ENCODE results near the gene DNMT3A.
A peak's percentile ranks its signal among the peaks of the same experiment; 100 is the strongest.
"Not testable (repeated sequence)": the region's sequence is repeated elsewhere in the genome, so short reads cannot be mapped to it uniquely, and the experiment has no call there.

DNMT3A gene

GRCh38 chr2:25275575-25275965 lies 66.2 kb downstream of the DNMT3A start:
- TF ChIP-seq, protein P1, sequence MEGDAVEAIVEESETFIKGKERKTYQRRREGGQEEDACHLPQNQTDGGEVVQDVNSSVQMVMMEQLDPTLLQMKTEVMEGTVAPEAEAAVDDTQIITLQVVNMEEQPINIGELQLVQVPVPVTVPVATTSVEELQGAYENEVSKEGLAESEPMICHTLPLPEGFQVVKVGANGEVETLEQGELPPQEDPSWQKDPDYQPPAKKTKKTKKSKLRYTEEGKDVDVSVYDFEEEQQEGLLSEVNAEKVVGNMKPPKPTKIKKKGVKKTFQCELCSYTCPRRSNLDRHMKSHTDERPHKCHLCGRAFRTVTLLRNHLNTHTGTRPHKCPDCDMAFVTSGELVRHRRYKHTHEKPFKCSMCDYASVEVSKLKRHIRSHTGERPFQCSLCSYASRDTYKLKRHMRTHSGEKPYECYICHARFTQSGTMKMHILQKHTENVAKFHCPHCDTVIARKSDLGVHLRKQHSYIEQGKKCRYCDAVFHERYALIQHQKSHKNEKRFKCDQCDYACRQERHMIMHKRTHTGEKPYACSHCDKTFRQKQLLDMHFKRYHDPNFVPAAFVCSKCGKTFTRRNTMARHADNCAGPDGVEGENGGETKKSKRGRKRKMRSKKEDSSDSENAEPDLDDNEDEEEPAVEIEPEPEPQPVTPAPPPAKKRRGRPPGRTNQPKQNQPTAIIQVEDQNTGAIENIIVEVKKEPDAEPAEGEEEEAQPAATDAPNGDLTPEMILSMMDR (IDR thresholded peaks at IDR 0.05; ENCODE audit: low read depth, low read length): no peak
- DNase-seq (ENCODE audit: low read depth in 2 of 2): no peak
- H3K4me3 ChIP-seq (replicated peaks in 1 of 2; ENCODE audit: low read depth in 2 of 2, low read length in 2 of 2): no peak overlapping the region

- no peak overlapping the region for H3K4me3 ChIP-seq (replicated peaks in 1 of 2; ENCODE audit: low read depth in 2 of 2, low read length in 2 of 2)
- TF ChIP-seq, protein P1 (IDR thresholded peaks at IDR 0.05; ENCODE audit: low read depth, low read length): no peak
- DNase-seq (ENCODE audit: low read depth in 2 of 2): peak; percentile 10 to 45
Measured at GRCh38 chr2:25274868-25275574, 66.7 kb downstream of the DNMT3A start.

DNA sequence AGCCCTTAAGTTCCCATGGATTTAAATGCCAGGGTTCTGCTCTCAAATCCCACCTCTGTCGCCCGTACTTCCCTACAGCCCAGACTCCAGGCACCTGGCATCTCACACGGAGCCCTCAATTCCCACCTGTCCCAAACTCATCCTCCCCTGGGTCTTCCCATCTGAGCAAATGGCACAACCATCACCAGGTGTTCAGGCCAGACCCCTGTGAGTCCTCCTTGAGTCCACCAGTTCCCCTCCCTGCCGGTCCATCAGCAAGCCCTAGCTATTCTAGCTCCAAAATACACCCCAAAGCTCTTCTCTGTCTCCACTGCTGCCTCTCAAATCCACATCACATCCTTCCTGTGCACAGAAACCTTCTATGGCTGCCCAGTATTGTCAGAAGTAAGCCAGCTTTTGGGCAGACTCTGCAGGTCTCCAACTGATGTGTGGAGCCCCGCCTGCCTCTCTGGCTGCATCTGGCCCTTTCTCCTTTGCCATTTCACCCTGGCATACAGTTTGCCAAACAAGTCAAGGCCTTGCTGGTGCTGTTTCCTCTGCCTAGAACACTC lies 67.7 kb downstream of the DNMT3A start:
- H3K4me3 ChIP-seq (replicated peaks in 1 of 2; ENCODE audit: low read depth in 2 of 2, low read length in 2 of 2): no peak overlapping the region
- no peak for DNase-seq (ENCODE audit: low read depth in 2 of 2)
- TF ChIP-seq, protein P1 (IDR thresholded peaks at IDR 0.05; ENCODE audit: low read depth, low read length): no peak

DNA sequence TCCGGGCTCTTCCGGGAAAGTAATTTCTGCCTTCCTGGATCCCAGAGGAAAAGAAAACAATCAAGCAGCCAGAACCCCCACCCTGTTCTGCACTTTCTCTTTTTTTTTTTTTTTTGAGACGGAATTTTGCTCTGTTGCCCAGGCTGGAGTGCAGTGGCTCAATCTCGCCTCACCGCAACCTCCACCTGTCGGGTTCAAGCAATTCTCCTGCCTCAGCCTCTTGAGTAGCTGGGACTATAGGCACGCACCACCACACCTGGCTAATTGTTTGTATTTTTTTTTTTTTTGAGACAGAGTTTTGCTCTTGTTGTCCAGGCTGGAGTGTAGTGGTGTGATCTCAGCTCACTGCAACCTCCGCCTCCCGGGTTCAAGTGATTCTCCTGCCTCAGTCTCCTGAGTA lies 69.0 kb downstream of the DNMT3A start:
- not testable (repeated sequence) for DNase-seq (ENCODE audit: low read depth in 2 of 2)

GRCh38 chr2:25270061-25270460 lies 71.7 kb downstream of the DNMT3A start:
- TF ChIP-seq, protein P1 (IDR thresholded peaks at IDR 0.05; ENCODE audit: low read depth, low read length): no peak
- DNase-seq (ENCODE audit: low read depth in 2 of 2): no peak
- H3K4me3 ChIP-seq (replicated peaks in 1 of 2; ENCODE audit: low read depth in 2 of 2, low read length in 2 of 2): no peak overlapping the region

More for the DNA sequence above, 69.0 kb downstream of the DNMT3A start:
- not testable (repeated sequence) for H3K4me3 ChIP-seq (replicated peaks in 1 of 2; ENCODE audit: low read depth in 2 of 2, low read length in 2 of 2)

GRCh38 chr2:25269233-25269632 lies 72.5 kb downstream of the DNMT3A start:
- H3K4me3 ChIP-seq (replicated peaks in 1 of 2; ENCODE audit: low read depth in 2 of 2, low read length in 2 of 2): no peak overlapping the region

GRCh38 chr2:25268139-25268538 lies 73.6 kb downstream of the DNMT3A start:
- TF ChIP-seq, protein P1 (IDR thresholded peaks at IDR 0.05; ENCODE audit: low read depth, low read length): no peak
- no peak for DNase-seq (ENCODE audit: low read depth in 2 of 2)
- H3K4me3 ChIP-seq (replicated peaks in 1 of 2; ENCODE audit: low read depth in 2 of 2, low read length in 2 of 2): no peak overlapping the region

More at GRCh38 chr2:25269233-25269632, 72.5 kb downstream of the DNMT3A start:
- DNase-seq (ENCODE audit: low read depth in 2 of 2): no peak
- TF ChIP-seq, protein P1 (IDR thresholded peaks at IDR 0.05; ENCODE audit: low read depth, low read length): no peak
